Measurements from ENCODE around the gene SMIM27.

GRCh38 chr9:32596096-32596865 is 44.2 kb downstream of the SMIM27 start:
- TF ChIP-seq POLR2AphosphoS5 (IDR thresholded peaks at IDR 0.05; ENCODE audit: borderline replicate concordance, low read depth, low read length): no peak
- no peak for TF ChIP-seq EZH2 (IDR thresholded peaks at IDR 0.05)

Data from SK-N-MC (cell line).